HG03460 (cell line): ENCODE results near the gene SMAP2.

ENCODE experiments used
- ATAC-seq: cut with Tn5 transposase; IDR thresholded peaks from one replicate; pipeline ENCODE4 v1.9.1; 2021; ENCODE audit not compliant: unreplicated experiment

The SMAP2 gene

GRCh38 chr1:40389871-40390560 is 16.5 kb downstream of the SMAP2 start:
- ATAC-seq: no peak

- no peak for ATAC-seq
Measured at GRCh38 chr1:40390857-40391256, 17.3 kb downstream of the SMAP2 start.

- no peak for ATAC-seq
Measured at GRCh38 chr1:40391688-40392145, 18.2 kb downstream of the SMAP2 start.

GRCh38 chr1:40392221-40392620 is 18.7 kb downstream of the SMAP2 start:
- ATAC-seq: no peak

GRCh38 chr1:40393173-40393572 is 19.6 kb downstream of the SMAP2 start:
- no peak for ATAC-seq

- ATAC-seq: no peak
Measured at GRCh38 chr1:40394491-40395172, 21.1 kb downstream of the SMAP2 start.

GRCh38 chr1:40395190-40396175 is 22.0 kb downstream of the SMAP2 start:
- no peak for ATAC-seq

- no peak for ATAC-seq
Measured at GRCh38 chr1:40396420-40396819, 22.9 kb downstream of the SMAP2 start.

GRCh38 chr1:40397258-40397657 is 23.7 kb downstream of the SMAP2 start:
- no peak for ATAC-seq

GRCh38 chr1:40399984-40400704 is 26.6 kb downstream of the SMAP2 start:
- peak; percentile 59 for ATAC-seq

- no peak for ATAC-seq
Measured at GRCh38 chr1:40401473-40402201, 28.1 kb downstream of the SMAP2 start.

GRCh38 chr1:40404670-40405462 is 31.3 kb downstream of the SMAP2 start:
- ATAC-seq: no peak

GRCh38 chr1:40405812-40406211 is 32.3 kb downstream of the SMAP2 start:
- no peak for ATAC-seq

- no peak for ATAC-seq
Measured at GRCh38 chr1:40407453-40407852, 33.9 kb downstream of the SMAP2 start.

- no peak for ATAC-seq
Measured at GRCh38 chr1:40409467-40409866, 35.9 kb downstream of the SMAP2 start.

GRCh38 chr1:40411294-40411693 is 37.8 kb downstream of the SMAP2 start:
- ATAC-seq: no peak

GRCh38 chr1:40411843-40412242 is 38.3 kb downstream of the SMAP2 start:
- ATAC-seq: no peak

GRCh38 chr1:40413527-40414252 is 40.2 kb downstream of the SMAP2 start:
- ATAC-seq: no peak

- no peak for ATAC-seq
Measured at GRCh38 chr1:40414331-40414730, 40.8 kb downstream of the SMAP2 start.
